ENCODE measurements around the gene INA. TPM values are rescaled to one million over a fixed set of nuclear protein-coding genes. Genes with fewer than 3 reads are reported as not detected.

The INA gene
- total RNA-seq, 1 experiment from 2014 or later, result not detected

DNA sequence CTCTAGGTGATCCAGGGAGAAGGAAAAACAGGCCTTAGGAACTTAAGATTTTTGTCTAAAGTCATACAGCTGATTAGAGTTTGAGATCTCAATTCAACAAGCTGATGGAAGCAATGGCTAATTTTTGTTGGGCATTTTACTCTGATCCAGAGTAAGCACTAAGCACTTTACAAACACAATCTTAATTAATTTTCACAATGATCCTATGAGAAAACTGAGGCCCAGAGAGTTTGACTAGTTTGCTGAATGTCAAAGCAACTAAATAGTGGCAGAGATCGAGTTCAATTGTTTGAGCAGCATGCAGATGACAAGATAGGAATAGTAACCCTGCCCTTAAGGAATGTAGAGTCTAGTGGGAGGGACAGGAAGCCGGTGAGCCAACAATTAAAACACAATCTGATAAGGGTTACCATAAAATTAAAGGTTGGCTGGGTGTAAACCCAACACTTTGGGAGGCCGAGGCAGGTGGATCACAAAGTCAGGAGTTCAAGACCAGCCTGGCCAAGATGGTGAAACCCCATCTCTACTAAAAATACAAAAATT, 44.7 kb upstream of the INA start:
- ATAC-seq (no peak; the same call in 1 of the 2 replicates), DNase-seq (ENCODE audit: low read depth, low spot score) (no peak)
- ChIA-PET POLR2A (interaction anchor here (1.1 to 3.9 kb wide), 6 partner anchors 9 to 47 kb away, joined by 3 to 34 read pairs (median 6); partner anchors contain the start of gene NT5C2), CTCF (interaction anchor here (2.0 to 3.5 kb wide), 2 partner anchors 10 to 12 kb away, joined by 12 to 27 read pairs; no protein-coding TSS in a partner anchor), RAD21 (ENCODE audit: low non-redundant PET in 1 of 2, low total read pairs in 2 of 2, uncharacterized antibody in 2 of 2, unreplicated experiment in 2 of 2) (no interaction called here)
- no peaks in the 10 kb centered on the region for H3K27me3 ChIP-seq (ENCODE audit: insufficient read depth, low read length)
- intact Hi-C loops (cut with micrococcal nuclease), result no loop called here
- peak overlapping the region; percentile 89 for H3K27ac ChIP-seq (ENCODE audit: low read depth, low read length)
- H3K79me2 ChIP-seq (ENCODE audit: insufficient read depth, low read length), result no peaks in the 10 kb centered on the region
- H3K4me2 ChIP-seq (ENCODE audit: low read length), result peak overlapping the region; percentile 69
- H2AFZ ChIP-seq (ENCODE audit: low read depth, low read length, poor library complexity, severe bottlenecking), result peak overlapping the region; percentile 45
- no TSS peak for BruUV-seq (replicated peaks)
- peak overlapping the region; percentile 47; the same call in 1 of the 2 replicates for H3K9ac ChIP-seq (ENCODE audit: low read length)
- H3K9me2 ChIP-seq (ENCODE audit: insufficient read depth), result no peaks in the 10 kb centered on the region
- no peaks in the 10 kb centered on the region for H3K9me3 ChIP-seq (ENCODE audit: control insufficient read depth in 1 of 2, insufficient read depth in 1 of 2, low read depth in 1 of 2, low read length in 2 of 2)
- peak overlapping the region in 1 of 2 experiments; percentile 38; a peak in 1 of 4 replicates for H3K4me3 ChIP-seq (replicated peaks in 1 of 2; ENCODE audit: low read depth in 1 of 2, low read length in 2 of 2)
- no peak for TF ChIP-seq CEBPB (IDR thresholded peaks at IDR 0.05; ENCODE audit: low read depth)
- TF ChIP-seq, protein P1, sequence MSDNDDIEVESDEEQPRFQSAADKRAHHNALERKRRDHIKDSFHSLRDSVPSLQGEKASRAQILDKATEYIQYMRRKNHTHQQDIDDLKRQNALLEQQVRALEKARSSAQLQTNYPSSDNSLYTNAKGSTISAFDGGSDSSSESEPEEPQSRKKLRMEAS (IDR thresholded peaks at IDR 0.05), result no peak
- no peak for TF ChIP-seq JUND (IDR thresholded peaks at IDR 0.05)
- no peak for TF ChIP-seq FOSL1 (IDR thresholded peaks at IDR 0.05; ENCODE audit: low read depth)
- H3K4me1 ChIP-seq (ENCODE audit: control insufficient read depth in 1 of 2, insufficient read depth in 2 of 2, low read length in 2 of 2), result peaks cover 46 to 66% of the 10 kb centered on the region in 2 experiments
- H3K36me3 ChIP-seq (ENCODE audit: control insufficient read depth in 1 of 2, insufficient read depth in 2 of 2, low read length in 2 of 2), result no peaks in the 10 kb centered on the region
- H4K20me1 ChIP-seq (ENCODE audit: insufficient read depth), result no peaks in the 10 kb centered on the region

DNA sequence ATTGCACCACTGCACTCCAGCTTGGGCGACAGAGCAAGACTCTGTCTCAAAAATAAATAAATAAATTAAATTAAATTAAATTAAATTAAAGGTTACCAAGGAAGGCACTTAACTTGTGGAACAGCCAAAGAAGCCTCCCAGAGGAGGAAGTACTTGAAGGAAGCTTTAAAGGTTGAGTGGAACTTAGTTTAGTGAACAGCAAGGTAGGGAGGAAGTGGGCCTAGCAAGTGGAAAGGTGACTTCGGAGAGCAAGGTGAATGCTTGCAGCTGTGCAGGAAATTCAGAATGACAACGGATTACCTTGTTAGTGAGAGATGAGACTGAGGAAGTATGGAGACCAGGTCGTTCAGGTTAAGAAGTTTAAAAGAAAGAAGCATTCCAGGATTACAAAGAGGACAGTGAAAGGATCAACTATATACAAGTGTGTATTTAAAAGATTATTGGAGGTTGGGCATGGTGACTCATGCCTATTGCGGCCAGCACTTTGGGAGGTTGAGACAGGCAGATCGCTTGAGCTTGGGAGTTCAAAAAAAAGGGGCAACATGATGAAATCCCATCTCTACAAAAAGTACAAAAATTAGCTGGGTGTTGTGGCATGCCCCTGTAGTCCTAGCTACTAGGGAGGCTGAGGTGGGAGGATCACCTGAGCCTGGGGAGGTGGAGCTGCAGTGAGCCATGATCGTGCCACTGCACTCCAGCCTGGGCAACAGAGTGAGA, 44.0 kb upstream of the INA start:
- Histone ChIP-seq H4K20me1 (ENCODE audit: insufficient read depth) (no peaks in the 10 kb centered on the region), H3K4me3 (replicated peaks in 1 of 2; ENCODE audit: low read depth in 1 of 2, low read length in 2 of 2) (peak overlapping the region in 1 of 2 experiments; percentile 46; a peak in 2 of 4 replicates), H3K4me2 (ENCODE audit: low read length) (peak overlapping the region; percentile 67), H3K4me1 (ENCODE audit: control insufficient read depth in 1 of 2, insufficient read depth in 2 of 2, low read length in 2 of 2) (peaks cover 44 to 59% of the 10 kb centered on the region in 2 experiments), H2AFZ (ENCODE audit: low read depth, low read length, poor library complexity, severe bottlenecking) (peak overlapping the region; percentile 100), H3K27me3 (ENCODE audit: insufficient read depth, low read length) (no peaks in the 10 kb centered on the region), H3K79me2 (ENCODE audit: insufficient read depth, low read length) (no peaks in the 10 kb centered on the region), H3K9ac (ENCODE audit: low read length) (peak overlapping the region; percentile 3), H3K27ac (ENCODE audit: low read depth, low read length) (peak overlapping the region; percentile 89), H3K9me2 (ENCODE audit: insufficient read depth) (no peaks in the 10 kb centered on the region), H3K36me3 (ENCODE audit: control insufficient read depth in 1 of 2, insufficient read depth in 2 of 2, low read length in 2 of 2) (no peaks in the 10 kb centered on the region), H3K9me3 (ENCODE audit: control insufficient read depth in 1 of 2, insufficient read depth in 1 of 2, low read depth in 1 of 2, low read length in 2 of 2) (no peaks in the 10 kb centered on the region)
- peak; percentile 39 for ATAC-seq
- BruUV-seq (replicated peaks), result TSS peak; percentile 50
- no peak for TF ChIP-seq ZFX (IDR thresholded peaks at IDR 0.05)
- TF ChIP-seq POLR2AphosphoS5 (IDR thresholded peaks at IDR 0.05; ENCODE audit: low read depth, low read length), result peak; percentile 38; the same call in 1 of the 2 replicates
- ChIA-PET RAD21 (ENCODE audit: low non-redundant PET in 1 of 2, low total read pairs in 2 of 2, uncharacterized antibody in 2 of 2, unreplicated experiment in 2 of 2) (interaction anchor here in 1 of 2 experiments (0.7 to 1.1 kb wide), 3 partner anchors 9 to 141 kb away, joined by 3 to 4 read pairs (median 3); no protein-coding TSS in a partner anchor), POLR2A (interaction anchor here (1.1 to 3.9 kb wide), 5 partner anchors 8 to 48 kb away, joined by 3 to 34 read pairs (median 5); partner anchors contain the start of gene NT5C2), CTCF (interaction anchor here (1.6 to 2.9 kb wide), 2 partner anchors 9 to 12 kb away, joined by 5 to 16 read pairs; no protein-coding TSS in a partner anchor)
- peak; percentile 59 for DNase-seq (ENCODE audit: low read depth, low spot score)
- intact Hi-C loops (cut with micrococcal nuclease), result no loop called here

Measured in HCT116 (cell line).